GM12891 (cell line): Measurements from ENCODE around the gene NFKBIE.

Experiments
- DNase-seq: peaks from one replicate; pipeline ENCODE4 v3.0.0; 2011; ENCODE audit warnings: low spot score; ENCODE audit not compliant: insufficient read length
- FAIRE-seq: peaks from 2 replicates; lab custom pipeline; 2011; peaks lifted over from hg19 to GRCh38; lab: Jason Lieb, UNC
- PAX5 ChIP-seq: IDR thresholded peaks from 2 replicates; pipeline ENCODE4 v1.6.1; 2011; ENCODE audit warnings: low read length, moderate library complexity, mild to moderate bottlenecking; ENCODE audit not compliant: insufficient read depth, severe bottlenecking
- POLR2A ChIP-seq: IDR thresholded peaks from 2 replicates; pipeline ENCODE4 v1.6.1; 2011; ENCODE audit warnings: low read depth, low read length, control low read depth
- POLR2AphosphoS5 ChIP-seq: IDR thresholded peaks from 2 replicates; pipeline ENCODE4 v1.6.1; 2011; ENCODE audit warnings: low read depth, low read length, control low read depth
- POU2F2 ChIP-seq: IDR thresholded peaks from 2 replicates; pipeline ENCODE4 v1.6.1; 2011; ENCODE audit warnings: low read depth, mild to moderate bottlenecking, control low read depth, low read length, moderate library complexity
- SPI1 ChIP-seq: IDR thresholded peaks from 2 replicates; pipeline ENCODE4 v1.6.1; 2011; ENCODE audit warnings: low read depth, low read length, control low read depth
- TAF1 ChIP-seq: IDR thresholded peaks from 2 replicates; pipeline ENCODE4 v1.6.1; 2011; ENCODE audit warnings: low read depth, low read length, control low read depth

The NFKBIE gene

DNA sequence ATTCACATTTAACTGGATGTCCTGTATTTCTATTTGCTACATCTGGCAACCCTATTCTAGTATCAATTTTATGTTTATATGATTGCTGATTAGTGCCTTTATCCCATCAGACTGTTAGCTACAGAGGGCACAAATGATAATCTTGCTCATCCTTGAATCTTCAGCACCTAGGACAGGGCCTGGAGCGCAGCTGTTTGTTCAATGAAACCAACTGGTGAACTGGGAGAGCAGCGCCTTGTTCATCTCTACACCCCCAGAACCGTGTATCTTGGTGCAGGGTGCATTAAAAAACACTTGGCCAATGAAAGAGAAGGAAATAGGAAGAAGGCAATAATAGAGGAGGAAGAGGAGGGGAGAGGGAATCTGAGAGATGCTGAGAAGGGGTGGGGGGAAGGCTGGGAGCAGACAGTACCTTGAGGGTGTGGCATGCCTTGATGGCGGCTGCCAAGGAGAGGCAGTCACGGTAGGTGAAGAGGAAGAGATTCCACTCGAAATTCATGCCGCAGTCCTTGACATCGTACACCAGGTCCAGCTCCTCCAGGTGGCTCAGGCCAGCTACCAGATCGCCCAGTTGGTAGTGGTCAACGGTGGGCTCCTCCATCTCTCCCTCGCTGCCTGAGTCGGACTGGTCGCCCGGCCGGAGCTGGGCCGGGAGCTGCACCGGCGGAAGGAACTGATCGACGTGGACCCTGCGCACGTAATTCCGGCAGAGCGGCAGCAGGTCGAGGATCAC lies 20.4 kb upstream of the NFKBIE start:
- no peak for DNase-seq
- no peak for FAIRE-seq
- TF ChIP-seq SPI1, result no peak
- no peak for TF ChIP-seq PAX5
- TF ChIP-seq POU2F2, result no peak
- no peak for TF ChIP-seq POLR2A
- no peak for TF ChIP-seq TAF1
- TF ChIP-seq POLR2AphosphoS5, result no peak

DNA sequence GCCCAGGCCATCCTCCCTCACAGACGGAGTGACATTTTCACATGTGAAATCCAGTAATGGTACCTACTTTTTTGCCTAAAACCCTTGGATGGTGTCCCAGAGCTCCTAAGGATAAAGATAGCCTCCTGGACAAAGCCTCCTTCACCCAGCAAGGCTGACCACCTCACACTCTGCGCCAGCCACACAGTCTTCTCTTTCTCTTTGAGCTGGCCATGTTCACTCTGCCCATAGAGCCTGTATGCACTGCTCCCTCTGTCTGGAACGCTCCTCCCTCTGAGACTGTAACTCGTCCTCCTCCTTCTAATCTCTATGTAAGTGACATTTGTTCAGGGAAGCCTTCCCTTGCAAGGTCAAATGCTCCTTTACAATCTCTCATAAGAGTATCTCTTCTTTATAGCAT lies 19.5 kb upstream of the NFKBIE start:
- DNase-seq, result no peak
- no peak for FAIRE-seq

DNA sequence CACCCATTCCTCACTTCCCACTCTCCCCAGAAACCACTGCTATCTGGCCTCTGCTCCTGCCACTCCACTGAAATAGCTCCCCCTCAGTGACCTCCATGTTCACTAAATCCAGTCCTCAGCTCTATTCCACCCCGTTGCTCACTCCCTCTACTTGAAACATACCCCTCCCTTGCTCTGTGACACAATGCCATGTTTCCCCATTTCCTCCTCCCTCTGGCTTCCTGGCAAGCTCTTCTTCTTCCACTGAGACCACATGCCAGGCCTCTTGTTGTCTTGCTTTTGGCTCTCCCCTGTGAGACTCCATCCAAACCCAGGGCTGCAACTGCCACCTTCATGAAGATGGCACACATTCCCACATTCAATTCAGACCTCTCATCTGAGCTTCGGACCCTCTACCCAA lies 18.8 kb upstream of the NFKBIE start:
- TF ChIP-seq PAX5, result no peak
- TF ChIP-seq POU2F2, result no peak
- no peak for TF ChIP-seq POLR2A
- TF ChIP-seq SPI1, result no peak
- TF ChIP-seq TAF1, result no peak
- no peak for TF ChIP-seq POLR2AphosphoS5
- no peak for DNase-seq

More for the DNA sequence above, 19.5 kb upstream of the NFKBIE start:
- no peak for TF ChIP-seq POU2F2
- TF ChIP-seq PAX5, result no peak
- TF ChIP-seq TAF1, result no peak
- no peak for TF ChIP-seq SPI1
- TF ChIP-seq POLR2AphosphoS5, result no peak
- no peak for TF ChIP-seq POLR2A

DNA sequence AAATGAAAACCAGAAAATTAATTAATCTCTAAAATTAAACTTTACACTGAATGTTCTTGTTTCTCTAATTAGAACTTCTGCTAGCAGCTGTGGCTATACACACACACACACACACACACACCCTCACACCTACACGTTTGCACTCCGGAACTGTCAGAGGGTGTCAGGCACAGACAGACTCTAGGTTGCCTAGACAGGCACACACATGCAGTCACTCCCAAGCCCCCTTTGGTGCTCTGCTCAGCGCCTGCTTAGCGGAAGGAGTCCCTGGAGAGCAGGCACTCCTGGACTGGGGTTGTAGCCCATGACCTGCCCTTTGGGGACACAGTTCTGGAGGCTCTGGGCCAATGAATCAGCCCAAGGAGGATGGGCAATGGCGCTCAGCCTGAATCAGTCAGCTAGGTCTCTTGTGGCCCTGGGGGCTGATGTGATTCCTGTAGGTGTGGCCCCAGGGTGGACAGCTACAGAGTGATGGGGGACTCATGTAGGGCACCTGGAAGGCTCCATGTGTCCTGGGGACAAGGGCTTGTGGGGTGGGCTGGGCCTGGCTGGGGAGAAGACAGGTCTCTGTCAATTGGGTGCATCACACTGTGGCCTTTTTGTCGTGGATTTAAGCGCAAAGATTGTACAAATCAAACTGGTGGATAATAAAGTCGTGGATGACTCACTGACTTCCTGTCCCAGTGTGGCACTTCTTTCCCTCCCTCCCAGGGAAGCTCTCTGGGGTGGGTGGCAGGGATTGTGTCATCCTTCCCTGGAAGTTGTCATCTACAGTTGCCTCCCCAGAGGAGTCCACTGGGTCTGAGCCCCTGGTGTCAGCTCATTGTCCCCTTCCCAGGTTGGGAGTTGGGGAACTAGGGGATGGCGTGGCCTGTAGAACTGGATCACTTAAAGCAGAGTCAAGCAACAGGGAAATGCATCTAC lies 13.7 kb upstream of the NFKBIE start:
- TF ChIP-seq POLR2A, result no peak
- no peak for TF ChIP-seq POU2F2
- no peak for TF ChIP-seq POLR2AphosphoS5
- no peak for TF ChIP-seq SPI1
- no peak for TF ChIP-seq TAF1
- TF ChIP-seq PAX5, result no peak
- no peak for DNase-seq
- no peak for FAIRE-seq

More for the DNA sequence above, 18.8 kb upstream of the NFKBIE start:
- no peak for FAIRE-seq

DNA sequence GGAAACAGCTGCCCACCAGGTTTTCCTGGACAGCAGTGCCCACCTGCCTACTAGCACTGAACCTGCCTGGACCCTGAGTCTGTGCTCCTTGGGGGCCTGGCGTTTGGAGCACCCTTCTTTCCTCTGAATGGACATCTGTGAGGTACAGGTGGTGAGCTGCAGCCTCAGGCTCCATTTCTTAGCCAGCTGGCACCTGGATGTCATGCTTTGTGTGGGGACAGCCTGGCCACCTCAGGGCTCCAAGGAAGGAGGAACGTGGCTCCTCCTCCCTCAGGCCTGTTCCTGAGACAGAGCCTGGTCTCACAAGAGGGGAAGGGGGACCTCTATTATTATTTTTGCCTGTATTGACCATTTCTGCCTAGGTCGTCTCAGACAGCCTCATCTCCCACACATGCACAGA lies 13.0 kb upstream of the NFKBIE start:
- no peak for TF ChIP-seq POLR2A
- TF ChIP-seq POU2F2, result no peak
- no peak for TF ChIP-seq SPI1
- TF ChIP-seq TAF1, result no peak
- TF ChIP-seq POLR2AphosphoS5, result no peak
- no peak for TF ChIP-seq PAX5
- no peak for FAIRE-seq
- DNase-seq, result no peak

DNA sequence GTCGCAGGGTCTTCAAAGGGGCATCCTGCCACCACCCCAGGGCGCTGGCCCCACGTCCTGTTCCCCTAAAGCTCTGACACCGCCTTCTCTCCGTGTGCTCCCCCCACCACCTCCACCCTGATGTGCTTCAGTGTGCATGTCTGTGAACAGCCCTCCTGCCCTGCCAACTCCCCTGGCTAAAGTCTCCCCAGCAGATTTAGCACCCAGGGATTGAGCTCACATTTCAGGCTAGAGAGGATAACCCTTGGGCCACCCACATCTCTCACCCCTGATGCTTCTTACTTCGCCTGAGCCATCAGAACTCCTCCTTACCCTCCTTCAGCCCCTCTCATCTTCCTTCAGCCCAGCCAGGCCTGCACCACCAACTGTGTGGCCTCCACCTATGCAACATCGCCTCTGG lies 12.4 kb upstream of the NFKBIE start:
- TF ChIP-seq POLR2AphosphoS5 (no peak), POU2F2 (no peak), PAX5 (no peak), POLR2A (no peak), TAF1 (no peak), SPI1 (no peak)
- FAIRE-seq, result no peak
- no peak for DNase-seq

DNA sequence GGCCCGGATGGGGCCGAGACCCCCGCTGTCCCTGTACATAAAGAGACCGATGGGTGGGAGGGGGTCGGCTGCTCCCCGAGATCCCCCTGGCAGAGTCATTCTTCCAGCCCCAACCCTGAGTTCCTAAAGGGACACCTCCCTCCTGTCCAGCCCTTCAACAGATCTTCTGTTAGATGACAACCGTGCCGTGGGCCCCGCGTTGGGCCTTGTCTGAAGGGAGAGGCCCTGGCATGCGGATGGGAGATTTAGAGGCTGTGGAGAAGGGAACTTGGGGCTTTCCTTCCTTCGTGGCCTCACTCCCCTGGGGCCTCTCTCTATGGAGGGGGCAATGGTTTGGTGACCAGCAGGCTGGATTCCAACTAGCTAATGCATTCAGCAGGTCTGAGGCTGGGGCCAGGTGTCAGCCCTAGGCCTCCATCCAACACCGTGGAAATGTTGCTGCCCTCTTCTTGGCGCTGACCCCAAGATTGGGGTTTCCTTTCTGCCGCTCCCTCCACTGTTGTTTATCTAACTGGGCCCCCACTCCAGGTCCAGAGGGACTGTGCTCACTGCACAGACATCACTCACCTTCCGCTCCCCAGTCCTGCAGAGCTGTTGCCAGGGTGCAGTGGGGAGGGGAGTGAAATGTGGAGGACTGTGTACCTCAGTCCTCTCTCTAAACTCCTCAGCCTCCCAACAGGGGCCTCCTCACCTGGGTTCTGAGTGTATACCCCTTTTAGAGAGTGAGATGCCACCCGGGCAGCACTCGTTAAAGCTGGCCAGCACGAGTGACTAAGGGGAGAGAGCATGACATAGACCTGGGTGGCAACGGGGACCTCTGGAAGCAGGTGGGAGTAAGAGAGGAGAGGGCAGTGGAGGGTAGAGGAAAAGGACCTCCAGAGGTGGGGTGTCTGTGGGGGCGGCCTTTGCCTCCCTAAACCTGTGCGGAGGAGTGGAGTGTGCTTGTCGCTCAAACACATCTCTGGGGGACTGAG lies 11.6 kb upstream of the NFKBIE start:
- FAIRE-seq, result no peak
- TF ChIP-seq SPI1, result no peak
- TF ChIP-seq POU2F2, result no peak
- TF ChIP-seq POLR2AphosphoS5, result no peak
- no peak for TF ChIP-seq PAX5
- no peak for TF ChIP-seq POLR2A
- no peak for TF ChIP-seq TAF1
- DNase-seq, result no peak
